HEK293 (cell line): ENCODE measurements around the gene ZC3H18.

ENCODE experiments used
- CTCF ChIA-PET: fragments of 350-600 bp; formaldehyde crosslinking; extraction: SDS; loops from one replicate; lab custom pipeline; 2021; ENCODE audit warnings: antibody characterized with exemption; lab: Yijun Ruan, JAX
- POLR2A ChIA-PET: fragments of 300-600 bp; formaldehyde crosslinking; extraction: SDS; loops from one replicate; lab custom pipeline; 2020; ENCODE audit warnings: antibody characterized with exemption, inconsistent platforms; lab: Yijun Ruan, JAX
- H3K27ac ChIP-seq: fragments of 200-500 bp; sonication (Bioruptor generic); 2 replicates; pipeline ENCODE4 v1.5.1; 2014; ENCODE audit warnings: low read depth, low read length, control low read depth, inconsistent platforms; ENCODE audit errors: extremely low read depth
- H3K36me3 ChIP-seq, 2 experiments: fragments of 200-500 bp in 1 of 2; sonication (Bioruptor generic) in 1 of 2; 1 replicate in 1 of 2; 2 replicates in 1 of 2; pipeline ENCODE4 v1.5.1; 2014 to 2017; ENCODE audit warnings: inconsistent platforms in 2 of 2, low read length in 2 of 2; ENCODE audit not compliant: control insufficient read depth in 2 of 2, insufficient read depth in 1 of 2
- H3K4me1 ChIP-seq: fragments of 200-500 bp; sonication (Bioruptor generic); 2 replicates; pipeline ENCODE4 v1.5.1; 2014; ENCODE audit warnings: mild to moderate bottlenecking, low read length, inconsistent platforms; ENCODE audit not compliant: control insufficient read depth, insufficient read depth
- H3K4me3 ChIP-seq: 2 replicates; pipeline ENCODE4 v1.5.1; 2011; ENCODE audit warnings: low read depth, mild to moderate bottlenecking, control low read depth, low read length, moderate library complexity
- H3K9me3 ChIP-seq: fragments of 200-500 bp; sonication (Bioruptor generic); 2 replicates; pipeline ENCODE4 v1.5.1; 2014; ENCODE audit warnings: low read depth, low read length, inconsistent platforms; ENCODE audit not compliant: control insufficient read depth, insufficient read depth
- KLF1 ChIP-seq: fragments of 450-650 bp; formaldehyde crosslinking; IDR thresholded peaks from 2 replicates; pipeline ENCODE4 v1.5.1; 2016; ENCODE audit warnings: missing biosample characterization, missing genetic modification characterization
- KLF7 ChIP-seq: fragments of 450-650 bp; formaldehyde crosslinking; IDR thresholded peaks from 2 replicates; pipeline ENCODE4 v1.5.1; 2016; ENCODE audit warnings: missing biosample characterization, missing genetic modification characterization, borderline replicate concordance
- ZNF350 ChIP-seq: fragments of 450-650 bp; formaldehyde crosslinking; IDR thresholded peaks from 2 replicates; pipeline ENCODE4 v1.5.0; 2017; ENCODE audit warnings: missing biosample characterization, mild to moderate bottlenecking, missing genetic modification characterization
- ZNF621 ChIP-seq: fragments of 450-650 bp; formaldehyde crosslinking; IDR thresholded peaks from 2 replicates; pipeline ENCODE4 v1.5.1; 2017; ENCODE audit warnings: missing biosample characterization, missing genetic modification characterization
- ZNF843 ChIP-seq: fragments of 450-650 bp; formaldehyde crosslinking; IDR thresholded peaks from 2 replicates; pipeline ENCODE4 v1.5.1; 2016; ENCODE audit warnings: missing biosample characterization, missing genetic modification characterization
- TF ChIP-seq, protein P1 (sequence below): sonication (generic); formaldehyde crosslinking; IDR thresholded peaks from 2 replicates; pipeline ENCODE4 v1.8.1; 2022; ENCODE audit warnings: mild to moderate bottlenecking, moderate library complexity, missing genetic modification reagents
- TF ChIP-seq, protein P2 (sequence below): fragments of 450-650 bp; formaldehyde crosslinking; IDR thresholded peaks from 2 replicates; pipeline ENCODE4 v1.5.1; 2016; ENCODE audit warnings: missing biosample characterization, missing genetic modification characterization
- TF ChIP-seq, protein P3 (sequence below): fragments of 450-650 bp; formaldehyde crosslinking; IDR thresholded peaks from 2 replicates; pipeline ENCODE4 v1.5.1; 2016; ENCODE audit warnings: missing biosample characterization, missing genetic modification characterization
- TF ChIP-seq, protein P4 (sequence below): fragments of 450-650 bp; formaldehyde crosslinking; IDR thresholded peaks from 2 replicates; pipeline ENCODE4 v1.5.1; 2017; ENCODE audit warnings: missing biosample characterization, missing genetic modification characterization
- TF ChIP-seq, protein P5 (sequence below): fragments of 450-650 bp; formaldehyde crosslinking; IDR thresholded peaks from 2 replicates; pipeline ENCODE4 v1.5.0; 2017; ENCODE audit warnings: missing biosample characterization, missing genetic modification characterization, borderline replicate concordance

Gene ZC3H18

DNA sequence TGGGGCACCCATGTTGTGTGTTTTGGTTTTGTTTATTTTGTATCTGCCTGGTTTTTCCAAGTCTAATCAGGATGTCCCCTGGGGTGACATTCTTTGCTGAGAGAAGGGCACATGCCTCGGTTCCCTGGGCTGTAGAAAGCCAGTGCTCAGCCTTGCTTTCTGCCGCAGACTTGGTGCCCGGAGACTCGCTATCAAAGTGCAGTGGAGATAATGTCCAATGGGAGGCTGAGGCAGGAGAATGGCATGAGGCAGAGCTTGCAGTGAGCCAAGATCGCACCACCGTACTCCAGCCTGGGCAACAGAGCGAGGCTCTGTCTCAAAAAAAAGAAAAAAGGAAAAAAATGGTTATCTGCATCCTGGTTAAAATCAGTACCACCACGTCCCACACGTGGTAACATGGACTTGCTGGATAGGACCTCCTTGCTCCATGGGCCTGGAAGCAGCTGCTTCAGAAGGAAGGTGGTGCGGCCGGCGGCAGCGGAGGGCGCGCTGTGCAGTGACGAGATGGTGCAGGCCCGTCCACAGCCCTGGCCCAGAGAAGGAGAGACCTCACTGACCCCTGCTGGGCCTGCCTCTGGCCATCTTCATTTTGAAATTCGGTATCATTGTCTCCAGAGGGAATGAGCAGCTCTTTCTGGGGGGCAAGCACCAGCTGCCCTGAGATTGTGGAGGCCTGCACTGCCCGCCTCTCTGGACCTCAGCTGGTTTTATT is 48.9 kb downstream of the ZC3H18 start (continued):
- TF ChIP-seq, protein P1, sequence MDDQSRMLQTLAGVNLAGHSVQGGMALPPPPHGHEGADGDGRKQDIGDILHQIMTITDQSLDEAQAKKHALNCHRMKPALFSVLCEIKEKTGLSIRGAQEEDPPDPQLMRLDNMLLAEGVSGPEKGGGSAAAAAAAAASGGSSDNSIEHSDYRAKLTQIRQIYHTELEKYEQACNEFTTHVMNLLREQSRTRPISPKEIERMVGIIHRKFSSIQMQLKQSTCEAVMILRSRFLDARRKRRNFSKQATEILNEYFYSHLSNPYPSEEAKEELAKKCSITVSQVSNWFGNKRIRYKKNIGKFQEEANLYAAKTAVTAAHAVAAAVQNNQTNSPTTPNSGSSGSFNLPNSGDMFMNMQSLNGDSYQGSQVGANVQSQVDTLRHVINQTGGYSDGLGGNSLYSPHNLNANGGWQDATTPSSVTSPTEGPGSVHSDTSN (CRISPR knock-in tag): no peak
- TF ChIP-seq ZNF843 (no peak), KLF7 (tag by site-specific recombination) (no peak), ZNF350 (tag by site-specific recombination) (no peak)
- TF ChIP-seq, protein P2, sequence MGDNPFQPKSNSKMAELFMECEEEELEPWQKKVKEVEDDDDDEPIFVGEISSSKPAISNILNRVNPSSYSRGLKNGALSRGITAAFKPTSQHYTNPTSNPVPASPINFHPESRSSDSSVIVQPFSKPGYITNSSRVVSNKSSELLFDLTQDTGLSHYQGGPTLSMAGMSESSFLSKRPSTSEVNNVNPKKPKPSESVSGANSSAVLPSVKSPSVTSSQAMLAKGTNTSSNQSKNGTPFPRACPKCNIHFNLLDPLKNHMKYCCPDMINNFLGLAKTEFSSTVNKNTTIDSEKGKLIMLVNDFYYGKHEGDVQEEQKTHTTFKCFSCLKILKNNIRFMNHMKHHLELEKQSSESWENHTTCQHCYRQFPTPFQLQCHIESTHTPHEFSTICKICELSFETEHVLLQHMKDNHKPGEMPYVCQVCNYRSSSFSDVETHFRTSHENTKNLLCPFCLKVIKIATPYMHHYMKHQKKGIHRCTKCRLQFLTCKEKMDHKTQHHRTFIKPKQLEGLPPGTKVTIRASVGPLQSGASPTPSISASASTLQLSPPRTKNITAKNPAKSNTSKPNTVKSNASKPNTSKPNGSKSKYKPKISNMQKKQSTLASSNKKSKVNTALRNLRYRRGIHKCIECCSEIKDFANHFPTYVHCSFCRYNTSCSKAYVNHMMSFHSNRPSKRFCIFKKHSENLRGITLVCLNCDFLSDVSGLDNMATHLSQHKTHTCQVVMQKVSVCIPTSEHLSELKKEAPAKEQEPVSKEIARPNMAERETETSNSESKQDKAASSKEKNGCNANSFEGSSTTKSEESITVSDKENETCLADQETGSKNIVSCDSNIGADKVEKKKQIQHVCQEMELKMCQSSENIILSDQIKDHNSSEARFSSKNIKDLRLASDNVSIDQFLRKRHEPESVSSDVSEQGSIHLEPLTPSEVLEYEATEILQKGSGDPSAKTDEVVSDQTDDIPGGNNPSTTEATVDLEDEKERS (tag by site-specific recombination): no peak
- TF ChIP-seq, protein P3, sequence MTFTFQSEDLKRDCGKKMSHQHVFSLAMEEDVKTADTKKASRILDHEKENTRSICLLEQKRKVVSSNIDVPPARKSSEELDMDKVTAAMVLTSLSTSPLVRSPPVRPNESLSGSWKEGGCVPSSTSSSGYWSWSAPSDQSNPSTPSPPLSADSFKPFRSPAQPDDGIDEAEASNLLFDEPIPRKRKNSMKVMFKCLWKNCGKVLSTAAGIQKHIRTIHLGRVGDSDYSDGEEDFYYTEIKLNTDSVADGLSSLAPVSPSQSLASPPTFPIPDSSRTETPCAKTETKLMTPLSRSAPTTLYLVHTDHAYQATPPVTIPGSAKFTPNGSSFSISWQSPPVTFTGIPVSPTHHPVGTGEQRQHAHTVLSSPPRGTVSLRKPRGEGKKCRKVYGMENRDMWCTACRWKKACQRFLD: no peak

DNA sequence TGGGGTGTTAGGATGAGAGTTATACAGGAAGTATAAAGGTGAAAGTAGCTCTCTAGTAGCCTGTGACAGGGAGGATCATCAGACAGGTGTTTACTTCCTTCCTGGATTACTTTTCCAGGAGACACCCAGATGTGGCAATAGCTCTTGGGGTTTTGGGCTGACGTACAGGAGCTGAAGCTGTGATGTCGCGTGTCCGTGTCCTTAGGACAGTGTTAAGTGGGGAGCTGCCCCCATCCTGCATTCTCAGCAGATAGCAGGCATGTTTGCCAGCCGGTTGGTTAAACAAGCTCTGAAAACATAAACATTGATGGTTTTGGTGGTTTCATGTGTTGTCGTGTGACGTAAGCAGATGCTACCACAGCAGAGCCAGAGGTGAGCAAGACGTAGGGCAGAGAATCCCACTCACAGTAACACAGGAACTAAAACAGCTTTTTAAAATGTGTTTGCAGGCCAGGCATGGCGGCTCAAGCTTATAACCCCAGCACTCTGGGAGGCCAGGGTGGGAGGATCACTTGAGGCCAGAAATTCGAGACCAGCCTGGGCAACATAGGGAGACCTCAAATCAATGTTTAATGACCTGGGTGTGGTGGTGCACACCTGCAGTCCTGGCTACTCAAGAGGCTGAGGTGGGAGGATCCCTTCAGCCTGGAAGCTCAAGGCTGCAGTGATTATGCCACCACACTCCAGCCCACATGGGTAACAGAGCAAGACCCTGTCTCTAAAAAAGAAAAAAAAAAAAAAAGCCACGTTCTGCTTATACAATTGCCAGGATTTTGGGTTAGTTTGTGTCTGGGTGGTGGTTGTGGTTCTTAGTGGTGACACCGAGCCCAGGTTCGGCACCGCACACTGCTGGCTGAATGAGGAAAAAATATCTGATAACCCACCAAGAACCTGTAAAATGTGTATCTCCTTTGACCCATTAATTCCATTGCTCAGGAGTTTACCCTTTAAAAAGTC is 49.9 kb downstream of the ZC3H18 start:
- no peak overlapping the region for H3K4me3 ChIP-seq
- peaks cover 0 to 70% of the 10 kb centered on the region in 2 experiments; a peak in 2 of 3 replicates for H3K36me3 ChIP-seq
- H3K4me1 ChIP-seq: no peaks in the 10 kb centered on the region
- TF ChIP-seq ZNF621 (tag by site-specific recombination) (no peak), KLF1 (tag by site-specific recombination) (peak; percentile 89)
- TF ChIP-seq, protein P4, sequence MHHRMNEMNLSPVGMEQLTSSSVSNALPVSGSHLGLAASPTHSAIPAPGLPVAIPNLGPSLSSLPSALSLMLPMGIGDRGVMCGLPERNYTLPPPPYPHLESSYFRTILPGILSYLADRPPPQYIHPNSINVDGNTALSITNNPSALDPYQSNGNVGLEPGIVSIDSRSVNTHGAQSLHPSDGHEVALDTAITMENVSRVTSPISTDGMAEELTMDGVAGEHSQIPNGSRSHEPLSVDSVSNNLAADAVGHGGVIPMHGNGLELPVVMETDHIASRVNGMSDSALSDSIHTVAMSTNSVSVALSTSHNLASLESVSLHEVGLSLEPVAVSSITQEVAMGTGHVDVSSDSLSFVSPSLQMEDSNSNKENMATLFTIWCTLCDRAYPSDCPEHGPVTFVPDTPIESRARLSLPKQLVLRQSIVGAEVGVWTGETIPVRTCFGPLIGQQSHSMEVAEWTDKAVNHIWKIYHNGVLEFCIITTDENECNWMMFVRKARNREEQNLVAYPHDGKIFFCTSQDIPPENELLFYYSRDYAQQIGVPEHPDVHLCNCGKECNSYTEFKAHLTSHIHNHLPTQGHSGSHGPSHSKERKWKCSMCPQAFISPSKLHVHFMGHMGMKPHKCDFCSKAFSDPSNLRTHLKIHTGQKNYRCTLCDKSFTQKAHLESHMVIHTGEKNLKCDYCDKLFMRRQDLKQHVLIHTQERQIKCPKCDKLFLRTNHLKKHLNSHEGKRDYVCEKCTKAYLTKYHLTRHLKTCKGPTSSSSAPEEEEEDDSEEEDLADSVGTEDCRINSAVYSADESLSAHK: 0 out of 2 replicates have a peak, but pooled peaks have one; percentile 14
- TF ChIP-seq, protein P5, sequence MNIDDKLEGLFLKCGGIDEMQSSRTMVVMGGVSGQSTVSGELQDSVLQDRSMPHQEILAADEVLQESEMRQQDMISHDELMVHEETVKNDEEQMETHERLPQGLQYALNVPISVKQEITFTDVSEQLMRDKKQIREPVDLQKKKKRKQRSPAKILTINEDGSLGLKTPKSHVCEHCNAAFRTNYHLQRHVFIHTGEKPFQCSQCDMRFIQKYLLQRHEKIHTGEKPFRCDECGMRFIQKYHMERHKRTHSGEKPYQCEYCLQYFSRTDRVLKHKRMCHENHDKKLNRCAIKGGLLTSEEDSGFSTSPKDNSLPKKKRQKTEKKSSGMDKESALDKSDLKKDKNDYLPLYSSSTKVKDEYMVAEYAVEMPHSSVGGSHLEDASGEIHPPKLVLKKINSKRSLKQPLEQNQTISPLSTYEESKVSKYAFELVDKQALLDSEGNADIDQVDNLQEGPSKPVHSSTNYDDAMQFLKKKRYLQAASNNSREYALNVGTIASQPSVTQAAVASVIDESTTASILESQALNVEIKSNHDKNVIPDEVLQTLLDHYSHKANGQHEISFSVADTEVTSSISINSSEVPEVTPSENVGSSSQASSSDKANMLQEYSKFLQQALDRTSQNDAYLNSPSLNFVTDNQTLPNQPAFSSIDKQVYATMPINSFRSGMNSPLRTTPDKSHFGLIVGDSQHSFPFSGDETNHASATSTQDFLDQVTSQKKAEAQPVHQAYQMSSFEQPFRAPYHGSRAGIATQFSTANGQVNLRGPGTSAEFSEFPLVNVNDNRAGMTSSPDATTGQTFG: no peak
- POLR2A ChIA-PET: no interaction called here
- CTCF ChIA-PET: interaction anchor here (0.6 to 2.4 kb wide), 4 partner anchors 9 to 166 kb away, joined by 3 to 15 read pairs (median 6); no protein-coding TSS in a partner anchor
- H3K27ac ChIP-seq: no peak overlapping the region
- H3K9me3 ChIP-seq: no peaks in the 10 kb centered on the region
